CD4-positive, alpha-beta memory T cell (primary cell): Measurements from ENCODE around the gene DYNC1H1. TPM values are rescaled to one million over a fixed set of nuclear protein-coding genes. Genes with fewer than 3 reads are reported as not detected.

Experiments used
- CTCF ChIA-PET: fragments of 350-600 bp; sonication (Branson Sonifier 250); formaldehyde crosslinking; loops from one replicate; lab custom pipeline; 2021; ENCODE audit warnings: inconsistent platforms; ENCODE audit not compliant: partially characterized antibody; lab: Charles Lee
- POLR2A ChIA-PET: fragments of 350-600 bp; sonication (Branson Sonifier 250); formaldehyde crosslinking; loops from one replicate; lab custom pipeline; 2021; ENCODE audit not compliant: partially characterized antibody; lab: Charles Lee
- DNase-seq, 5 donors: peaks; one replicate each; pipeline versions ENCODE4 v3.0.0 to v3.0.0-alpha.2; 2020 to 2022; ENCODE audit warnings: mixed read lengths in 1 of 5
- H3K27ac ChIP-seq: one replicate; pipeline ENCODE4 v1.7.0; 2013; ENCODE audit warnings: low read depth, low read length
- H3K27me3 ChIP-seq: 2 replicates; pipeline ENCODE4 v1.7.0; 2013; ENCODE audit warnings: mild to moderate bottlenecking, low read length, moderate library complexity; ENCODE audit not compliant: insufficient read depth
- H3K36me3 ChIP-seq: 2 replicates; pipeline ENCODE4 v1.7.0; 2013; ENCODE audit warnings: mild to moderate bottlenecking, low read length, moderate library complexity; ENCODE audit not compliant: insufficient read depth
- H3K4me1 ChIP-seq: 2 replicates; pipeline ENCODE4 v1.7.0; 2013; ENCODE audit warnings: mild to moderate bottlenecking, low read length, moderate library complexity; ENCODE audit not compliant: insufficient read depth
- H3K4me3 ChIP-seq, 2 donors: one replicate each; pipeline ENCODE4 v1.7.0; 2013; ENCODE audit warnings: low read length in 2 of 2, mild to moderate bottlenecking in 1 of 2
- H3K9me3 ChIP-seq, 2 donors: one replicate each; pipeline ENCODE4 v1.7.0; 2013; ENCODE audit warnings: low read length in 2 of 2, control low read depth in 1 of 2; ENCODE audit not compliant: control insufficient read depth in 1 of 2
- H3K27ac Mint-ChIP-seq, 7 donors: one replicate each; pipeline ENCODE4 v1.8.0; 2020 to 2021; ENCODE audit warnings: mixed read lengths in 7 of 7, mild to moderate bottlenecking in 6 of 7, inconsistent platforms in 3 of 7, moderate library complexity in 3 of 7
- H3K27me3 Mint-ChIP-seq, 2 donors: one replicate each; pipeline ENCODE4 v1.8.0; 2020 to 2021; ENCODE audit warnings: mixed read lengths in 2 of 2
- H3K36me3 Mint-ChIP-seq, 2 donors: one replicate each; pipeline ENCODE4 v1.8.0; 2020 to 2021; ENCODE audit warnings: mixed read lengths in 2 of 2, inconsistent platforms in 1 of 2, mild to moderate bottlenecking in 1 of 2
- H3K4me1 Mint-ChIP-seq, 4 donors: one replicate each; pipeline ENCODE4 v1.8.0; 2020 to 2021; ENCODE audit warnings: mixed read lengths in 4 of 4, mild to moderate bottlenecking in 1 of 4
- H3K4me3 Mint-ChIP-seq, 8 donors: one replicate each; pipeline ENCODE4 v1.8.0; 2020 to 2021; ENCODE audit warnings: mixed read lengths in 8 of 8, mild to moderate bottlenecking in 7 of 8, moderate library complexity in 6 of 8, inconsistent platforms in 3 of 8
- H3K9me3 Mint-ChIP-seq, 8 donors: one replicate each; pipeline ENCODE4 v1.8.0; 2020 to 2021; ENCODE audit warnings: mixed read lengths in 8 of 8, mild to moderate bottlenecking in 5 of 8, inconsistent platforms in 3 of 8, moderate library complexity in 1 of 8
- intact Hi-C: fragments of 100-400 bp; cut with micrococcal nuclease; formaldehyde crosslinking; loops from one replicate; pipeline ENCODE4 v1.15.1; 2023
- polyA plus RNA-seq, 2 donors: library from polyadenylated mRNA; unstranded; fragments of 300-500 nt; fragmentation: Illumina TruSeq; gene quantifications; one replicate each; pipeline ENCODE4 v1.2.3, GENCODE V29; 2021
- total RNA-seq, 2 experiments: library from RNA; stranded (reverse); gene quantifications; one replicate each; pipeline ENCODE4 v1.2.3, GENCODE V29; 2021

Gene DYNC1H1
- total and polyA plus RNA-seq, 4 experiments from 2014 or later, result 19.6 to 318 (median 188) TPM

- Histone ChIP-seq H3K4me3 (no peak overlapping the region), H3K27ac (no peak overlapping the region), H3K4me1 (no peaks in the 10 kb centered on the region), H3K36me3 (peaks cover 20% of the 10 kb centered on the region), H3K9me3 (no peaks in the 10 kb centered on the region), H3K27me3 (no peaks in the 10 kb centered on the region)
- Mint-ChIP-seq H3K27me3 (no peaks in the 10 kb centered on the region), H3K9me3 (peaks cover 0 to 6% (median 0%) of the 10 kb centered on the region in 8 donors), H3K36me3 (peaks cover 12 to 37% of the 10 kb centered on the region in 2 donors), H3K4me1 (no peaks in the 10 kb centered on the region), H3K27ac (peak overlapping the region in 4 of 7 donors; percentile 42 to 85 (median 61)), H3K4me3 (peak overlapping the region in 1 of 8 donors; percentile 32)
- ChIA-PET POLR2A (interaction anchor here (0.7 to 1.6 kb wide), 3 partner anchors 11 to 19 kb away, joined by 3 to 5 read pairs (median 3); no protein-coding TSS in a partner anchor), CTCF (no interaction called here)
- DNase-seq, result no peak
- intact Hi-C loops, result no loop called here
Observed at GRCh38 chr14:101929096-101929495, 35.3 kb upstream of the DYNC1H1 start.

DNA sequence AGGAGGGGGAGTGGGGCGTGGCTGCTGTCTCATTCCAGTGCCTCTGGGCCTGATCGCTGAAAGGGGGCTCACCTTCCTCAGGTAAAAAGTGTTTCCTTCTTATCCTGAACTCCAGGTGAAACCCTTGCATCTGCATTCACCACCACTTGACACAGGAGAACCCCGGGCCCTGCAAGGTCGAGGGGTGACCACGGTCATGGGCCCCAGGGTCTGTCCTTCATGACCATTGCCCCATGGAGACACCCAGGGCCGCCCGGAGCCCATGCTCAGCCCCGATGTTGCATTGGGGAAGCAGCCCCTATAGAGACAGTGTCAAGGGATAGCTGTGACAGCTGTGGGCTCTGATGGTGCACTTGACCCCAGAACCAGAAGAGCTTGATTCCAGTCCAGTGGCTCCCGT, 34.4 kb upstream of the DYNC1H1 start:
- Histone ChIP-seq H3K4me3 (no peak overlapping the region), H3K27me3 (no peaks in the 10 kb centered on the region), H3K27ac (no peak overlapping the region), H3K9me3 (no peaks in the 10 kb centered on the region), H3K36me3 (peaks cover 17% of the 10 kb centered on the region), H3K4me1 (no peaks in the 10 kb centered on the region)
- H3K4me1 Mint-ChIP-seq, result no peaks in the 10 kb centered on the region
- peaks cover 9 to 32% of the 10 kb centered on the region in 2 donors for H3K36me3 Mint-ChIP-seq
- H3K4me3 Mint-ChIP-seq, result no peak overlapping the region
- peak overlapping the region in 3 of 7 donors; percentile 61 to 85 (median 74) for H3K27ac Mint-ChIP-seq
- no peaks in the 10 kb centered on the region for H3K27me3 Mint-ChIP-seq
- peaks cover 0 to 6% (median 0%) of the 10 kb centered on the region in 8 donors for H3K9me3 Mint-ChIP-seq
- intact Hi-C loops, result no loop called here
- CTCF ChIA-PET, result interaction anchor here (1.2 kb wide), 1 partner anchor 137 kb away, joined by 4 read pairs; no protein-coding TSS in a partner anchor
- POLR2A ChIA-PET, result interaction anchor here (1.0 to 1.6 kb wide), 4 partner anchors 12 to 159 kb away, joined by 3 to 5 read pairs (median 4); no protein-coding TSS in a partner anchor
- DNase-seq, result no peak

DNA sequence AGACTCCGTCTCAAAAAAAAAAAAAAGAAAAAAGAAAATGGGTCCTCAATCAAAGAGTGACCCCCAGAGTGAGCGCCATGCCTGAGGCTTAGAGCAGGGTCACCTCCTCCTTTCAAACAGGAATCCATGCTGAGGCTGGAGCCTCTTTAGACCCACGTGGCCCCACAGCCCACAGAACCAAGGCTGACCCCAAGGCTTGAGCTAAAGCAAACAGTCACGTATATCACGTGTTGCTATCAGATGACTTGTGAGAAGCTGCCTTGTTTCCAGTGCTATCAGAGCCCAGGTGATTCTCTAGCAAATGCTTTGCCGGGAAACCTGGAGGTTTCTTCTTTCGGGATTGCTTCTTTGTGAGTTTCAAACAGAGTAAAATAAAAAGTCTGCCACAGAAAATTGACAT, 31.7 kb upstream of the DYNC1H1 start:
- POLR2A ChIA-PET, result no interaction called here
- Histone ChIP-seq H3K27me3 (no peaks in the 10 kb centered on the region), H3K27ac (no peak overlapping the region), H3K9me3 (no peaks in the 10 kb centered on the region), H3K36me3 (peaks cover 7% of the 10 kb centered on the region), H3K4me3 (no peak overlapping the region), H3K4me1 (no peaks in the 10 kb centered on the region)
- no peak overlapping the region for H3K4me3 Mint-ChIP-seq
- H3K27me3 Mint-ChIP-seq, result no peaks in the 10 kb centered on the region
- DNase-seq, result no peak
- H3K9me3 Mint-ChIP-seq, result peaks cover 0 to 5% (median 0%) of the 10 kb centered on the region in 8 donors
- intact Hi-C loops, result no loop called here
- peaks cover 8 to 12% of the 10 kb centered on the region in 2 donors for H3K36me3 Mint-ChIP-seq
- CTCF ChIA-PET, result interaction anchor here (0.7 kb wide), 1 partner anchor 73 kb away, joined by 3 read pairs; no protein-coding TSS in a partner anchor
- no peaks in the 10 kb centered on the region for H3K4me1 Mint-ChIP-seq
- no peak overlapping the region for H3K27ac Mint-ChIP-seq

DNA sequence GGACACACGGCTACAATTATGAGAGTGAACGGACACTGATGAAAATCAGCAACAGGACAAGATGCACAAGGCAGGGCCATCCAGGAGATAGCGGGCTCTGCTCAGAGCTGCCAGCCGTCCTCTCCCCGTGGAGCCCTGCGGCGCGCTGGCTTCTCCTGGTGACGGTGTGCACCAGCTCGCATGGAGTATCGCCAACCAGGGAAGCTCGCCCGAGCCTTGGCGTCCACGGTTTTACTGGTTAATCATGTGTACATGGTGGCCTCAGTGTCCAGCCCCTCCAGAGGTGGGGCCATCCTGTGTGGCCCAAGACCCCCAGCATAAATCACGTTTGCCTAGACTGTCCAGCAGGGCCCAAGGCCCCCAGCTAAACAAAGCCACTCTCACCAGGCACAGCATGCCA, 31.2 kb upstream of the DYNC1H1 start:
- ChIA-PET POLR2A (no interaction called here), CTCF (interaction anchor here (1.3 kb wide), 1 partner anchor 28 kb away, joined by 3 read pairs; no protein-coding TSS in a partner anchor)
- H3K27me3 Mint-ChIP-seq, result peaks cover 0 to under 1% of the 10 kb centered on the region in 2 donors
- Histone ChIP-seq H3K27me3 (no peaks in the 10 kb centered on the region), H3K27ac (no peak overlapping the region), H3K4me1 (no peaks in the 10 kb centered on the region), H3K4me3 (no peak overlapping the region), H3K9me3 (no peaks in the 10 kb centered on the region), H3K36me3 (peaks cover 7% of the 10 kb centered on the region)
- H3K27ac Mint-ChIP-seq, result no peak overlapping the region
- H3K4me3 Mint-ChIP-seq, result no peak overlapping the region
- peaks cover 6 to 10% of the 10 kb centered on the region in 2 donors for H3K36me3 Mint-ChIP-seq
- H3K4me1 Mint-ChIP-seq, result no peaks in the 10 kb centered on the region
- intact Hi-C loops, result no loop called here
- peaks cover 0 to 5% (median 0%) of the 10 kb centered on the region in 8 donors for H3K9me3 Mint-ChIP-seq
- no peak for DNase-seq

GRCh38 chr14:101934601-101935150, 29.7 kb upstream of the DYNC1H1 start:
- H3K36me3 ChIP-seq, result no peaks in the 10 kb centered on the region
- H3K27me3 ChIP-seq, result no peaks in the 10 kb centered on the region
- H3K9me3 ChIP-seq, result no peaks in the 10 kb centered on the region
- ChIA-PET CTCF (interaction anchor here (0.9 to 1.1 kb wide), 2 partner anchors 164 to 230 kb away, joined by 3 read pairs; no protein-coding TSS in a partner anchor), POLR2A (no interaction called here)
- peak overlapping the region in 1 of 7 donors; percentile 29 for H3K27ac Mint-ChIP-seq
- H3K4me3 ChIP-seq, result no peak overlapping the region
- peaks cover 0 to 9% of the 10 kb centered on the region in 2 donors for H3K27me3 Mint-ChIP-seq
- H3K4me1 ChIP-seq, result no peaks in the 10 kb centered on the region
- no peak overlapping the region for H3K27ac ChIP-seq
- peaks cover 0 to 3% (median under 1%) of the 10 kb centered on the region in 4 donors for H3K4me1 Mint-ChIP-seq
- intact Hi-C loops, result no loop called here
- H3K4me3 Mint-ChIP-seq, result no peak overlapping the region
- no peaks in the 10 kb centered on the region for H3K36me3 Mint-ChIP-seq
- H3K9me3 Mint-ChIP-seq, result no peaks in the 10 kb centered on the region
- DNase-seq, result no peak

DNA sequence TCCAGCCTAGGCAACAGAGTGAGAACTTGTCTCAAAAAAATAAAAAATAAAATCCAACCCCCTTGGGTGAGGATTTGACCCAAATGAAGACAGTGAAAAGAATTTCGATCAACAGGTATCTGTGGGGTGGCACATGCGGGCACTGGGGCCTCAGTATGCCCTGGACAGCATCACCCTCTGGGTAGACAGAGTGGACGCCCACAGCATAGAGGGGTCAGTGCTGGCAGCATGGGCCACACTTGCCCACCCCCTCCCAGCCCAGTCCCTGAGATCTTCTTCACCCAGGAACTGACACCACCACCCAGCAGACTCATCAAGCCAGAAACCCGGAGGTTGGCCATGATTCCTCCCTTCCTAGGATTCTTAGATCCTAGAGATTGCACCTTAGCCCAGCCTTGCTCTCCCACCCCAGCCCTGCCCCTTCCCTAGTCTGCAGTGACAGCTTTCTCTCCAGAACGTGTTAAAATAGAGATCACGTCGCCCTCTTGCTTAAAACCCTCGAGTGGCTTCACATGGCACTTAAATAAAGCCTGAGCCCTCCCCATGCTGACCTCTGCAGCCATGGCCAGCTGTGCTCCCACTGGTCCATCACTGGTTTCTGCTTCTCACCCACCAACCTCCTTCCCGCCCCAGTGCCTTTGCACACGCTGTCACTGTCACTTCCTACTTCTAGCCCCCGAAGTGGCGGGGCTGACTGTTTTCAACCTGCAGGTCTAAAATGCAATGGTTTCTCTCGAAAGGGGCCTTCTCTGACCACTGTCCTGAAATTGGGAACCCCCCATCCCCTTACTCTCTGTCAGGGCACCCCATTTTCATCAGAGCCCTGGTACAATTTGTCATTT, 26.2 kb upstream of the DYNC1H1 start:
- Mint-ChIP-seq H3K27me3 (peaks cover 11 to 22% of the 10 kb centered on the region in 2 donors), H3K36me3 (no peaks in the 10 kb centered on the region), H3K4me3 (no peak overlapping the region), H3K4me1 (peaks cover 0 to 3% (median under 1%) of the 10 kb centered on the region in 4 donors), H3K9me3 (no peaks in the 10 kb centered on the region), H3K27ac (peak overlapping the region in 1 of 7 donors; percentile 64)
- intact Hi-C loops, result no loop called here
- Histone ChIP-seq H3K27me3 (no peaks in the 10 kb centered on the region), H3K4me3 (no peak overlapping the region), H3K4me1 (no peaks in the 10 kb centered on the region), H3K27ac (no peak overlapping the region), H3K36me3 (no peaks in the 10 kb centered on the region), H3K9me3 (no peaks in the 10 kb centered on the region)
- DNase-seq, result no peak
- ChIA-PET CTCF (no interaction called here), POLR2A (no interaction called here)

DNA sequence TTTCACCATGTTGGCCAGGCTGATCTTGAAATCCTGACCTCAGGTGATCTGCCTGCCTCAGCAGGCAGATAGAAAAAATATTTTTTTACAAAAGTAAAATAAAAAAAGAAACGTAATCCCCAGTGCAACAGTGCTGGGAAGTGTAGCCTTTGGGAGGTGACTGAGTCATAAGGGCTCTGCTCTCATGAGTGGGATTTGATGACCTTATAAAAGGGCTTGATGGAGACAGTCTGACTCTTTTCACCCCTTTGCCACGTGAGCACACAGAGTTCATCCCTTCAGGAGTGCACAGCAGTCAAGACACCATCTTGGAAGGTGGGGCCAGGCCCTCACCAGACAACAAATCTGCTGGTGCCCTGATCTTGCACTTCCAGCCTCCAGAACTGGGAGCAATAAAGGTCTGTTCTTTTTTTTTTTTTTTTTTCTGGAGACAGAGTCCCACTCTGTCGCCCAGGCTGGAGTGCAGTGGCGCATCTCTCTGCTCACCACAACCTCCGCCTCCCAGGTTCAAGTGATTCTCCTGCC, 24.7 kb upstream of the DYNC1H1 start:
- H3K27ac ChIP-seq, result no peak overlapping the region
- H3K4me3 ChIP-seq, result no peak overlapping the region
- no peak for DNase-seq
- no peaks in the 10 kb centered on the region for H3K36me3 ChIP-seq
- no peaks in the 10 kb centered on the region for H3K27me3 ChIP-seq
- intact Hi-C loops, result no loop called here
- peaks cover 0 to 3% (median under 1%) of the 10 kb centered on the region in 4 donors for H3K4me1 Mint-ChIP-seq
- CTCF ChIA-PET, result interaction anchor here (0.7 kb wide), 1 partner anchor 229 kb away, joined by 3 read pairs; no protein-coding TSS in a partner anchor
- H3K4me3 Mint-ChIP-seq, result no peak overlapping the region
- H3K4me1 ChIP-seq, result no peaks in the 10 kb centered on the region
- peaks cover 16 to 25% of the 10 kb centered on the region in 2 donors for H3K27me3 Mint-ChIP-seq
- no peaks in the 10 kb centered on the region for H3K9me3 ChIP-seq
- POLR2A ChIA-PET, result no interaction called here
- no peak overlapping the region for H3K27ac Mint-ChIP-seq
- no peaks in the 10 kb centered on the region for H3K36me3 Mint-ChIP-seq
- no peaks in the 10 kb centered on the region for H3K9me3 Mint-ChIP-seq
